ENCODE measurements around the gene FAM131C. TPM values are rescaled to one million over a fixed set of nuclear protein-coding genes. Genes with fewer than 3 reads are reported as not detected.
"Not testable (repeated sequence)": the region's sequence is repeated elsewhere in the genome, so short reads cannot be mapped to it uniquely, and the experiment has no call there.

The FAM131C gene
- polyA plus RNA-seq, 4 donors = 1.4 to 2.3 (median 2.0) TPM

GRCh38 chr1:16042654-16043053, 30.8 kb downstream of the FAM131C start:
- not testable (repeated sequence) for DNase-seq (ENCODE audit: low read depth in 4 of 4, low spot score in 3 of 4)

GRCh38 chr1:16042096-16042495, 31.4 kb downstream of the FAM131C start:
- no peak for DNase-seq (ENCODE audit: low read depth in 4 of 4, low spot score in 3 of 4)

GRCh38 chr1:16041200-16041599, 32.3 kb downstream of the FAM131C start:
- no peak for DNase-seq (ENCODE audit: low read depth in 4 of 4, low spot score in 3 of 4)

GRCh38 chr1:16039871-16040270, 33.6 kb downstream of the FAM131C start:
- DNase-seq (ENCODE audit: low read depth in 4 of 4, low spot score in 3 of 4) = not testable (repeated sequence)

GRCh38 chr1:16038620-16038912, 34.9 kb downstream of the FAM131C start:
- no peak for DNase-seq (ENCODE audit: low read depth in 4 of 4, low spot score in 3 of 4)

- not testable (repeated sequence) for DNase-seq (ENCODE audit: low read depth in 4 of 4, low spot score in 3 of 4)
These were observed 37.0 kb downstream of the FAM131C start for GRCh38 chr1:16036461-16036860.

- DNase-seq (ENCODE audit: low read depth in 4 of 4, low spot score in 3 of 4) = not testable (repeated sequence)
These were observed 40.3 kb downstream of the FAM131C start for GRCh38 chr1:16033103-16033632.

GRCh38 chr1:16032388-16033102, 40.9 kb downstream of the FAM131C start:
- DNase-seq (ENCODE audit: low read depth in 4 of 4, low spot score in 3 of 4) = peak in 1 of 4 donors; percentile 58

GRCh38 chr1:16031551-16031950, 41.9 kb downstream of the FAM131C start:
- DNase-seq (ENCODE audit: low read depth in 4 of 4, low spot score in 3 of 4) = no peak

GRCh38 chr1:16029288-16029687, 44.2 kb downstream of the FAM131C start:
- DNase-seq (ENCODE audit: low read depth in 4 of 4, low spot score in 3 of 4) = no peak

- DNase-seq (ENCODE audit: low read depth in 4 of 4, low spot score in 3 of 4) = not testable (repeated sequence)
These were observed 44.5 kb downstream of the FAM131C start for GRCh38 chr1:16029003-16029268.

- DNase-seq (ENCODE audit: low read depth in 4 of 4, low spot score in 3 of 4) = no peak
These were observed 45.0 kb downstream of the FAM131C start for GRCh38 chr1:16028237-16029002.

GRCh38 chr1:16026723-16027484, 46.5 kb downstream of the FAM131C start:
- DNase-seq (ENCODE audit: low read depth in 4 of 4, low spot score in 3 of 4) = peak in 1 of 4 donors; percentile 39

GRCh38 chr1:16026302-16026701, 47.1 kb downstream of the FAM131C start:
- DNase-seq (ENCODE audit: low read depth in 4 of 4, low spot score in 3 of 4) = not testable (repeated sequence)

- DNase-seq (ENCODE audit: low read depth in 4 of 4, low spot score in 3 of 4) = no peak
These were observed 50.3 kb downstream of the FAM131C start for GRCh38 chr1:16023050-16023653.

GRCh38 chr1:16022393-16022792, 51.1 kb downstream of the FAM131C start:
- no peak for DNase-seq (ENCODE audit: low read depth in 4 of 4, low spot score in 3 of 4)

GRCh38 chr1:16021681-16022080, 51.8 kb downstream of the FAM131C start, which contains the start of gene CLCNKA:
Gene CLCNKA (plus strand): TSS chr1:16022036. CDS start chr1:16022620, 584 bp downstream.
- no peak for DNase-seq (ENCODE audit: low read depth in 4 of 4, low spot score in 3 of 4)

- DNase-seq (ENCODE audit: low read depth in 4 of 4, low spot score in 3 of 4) = not testable (repeated sequence)
These were observed 52.6 kb downstream of the FAM131C start for GRCh38 chr1:16020878-16021277.

- DNase-seq (ENCODE audit: low read depth in 4 of 4, low spot score in 3 of 4) = no peak
These were observed 53.1 kb downstream of the FAM131C start for GRCh38 chr1:16020325-16020724.

GRCh38 chr1:16019644-16020277, 53.7 kb downstream of the FAM131C start:
- DNase-seq (ENCODE audit: low read depth in 4 of 4, low spot score in 3 of 4) = no peak

Measured in right renal pelvis (tissue), 4 donors.